ENCODE results near the gene CDX1. TPM values are rescaled to one million over a fixed set of nuclear protein-coding genes. Genes with fewer than 3 reads are reported as not detected.

CDX1 gene
- total and polyA plus RNA-seq, 2 of the 8 experiments (the other 6 are each of a cell fraction or from before 2014, with no cell fraction given), result not detected

DNA sequence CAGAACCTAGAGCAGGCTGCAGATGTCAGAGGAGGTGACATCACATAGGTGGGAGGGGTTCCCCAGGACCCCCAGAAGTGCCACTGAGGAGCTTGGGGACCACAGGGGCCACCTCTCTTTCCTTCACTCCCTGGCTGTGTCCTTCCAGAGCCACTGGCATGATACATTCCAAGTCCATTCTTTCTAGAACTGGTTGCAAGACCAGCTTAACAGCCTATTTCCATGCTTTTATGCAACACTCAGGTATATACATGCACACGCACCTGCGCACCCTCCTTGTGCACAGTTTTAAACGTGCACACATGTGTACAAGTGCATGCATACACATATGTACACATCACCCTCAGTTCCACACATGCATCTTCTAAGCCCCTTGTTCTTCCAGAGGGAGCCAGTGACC lies 63.0 kb downstream of the CDX1 start:
- H2BK120ac ChIP-seq (replicated peaks; ENCODE audit: low read depth, low read length), result no peak overlapping the region
- no peaks in the 10 kb centered on the region for H3K36me3 ChIP-seq (ENCODE audit: control insufficient read depth in 2 of 4, insufficient read depth in 4 of 4, low read length in 3 of 4)
- no peaks in the 10 kb centered on the region for H3K9me3 ChIP-seq (ENCODE audit: insufficient read depth in 2 of 2, low read depth in 1 of 2, low read length in 1 of 2)
- no peak overlapping the region for H3K4me2 ChIP-seq (ENCODE audit: insufficient read depth in 1 of 2, low read depth in 2 of 2, low read length in 2 of 2)
- H3K9ac ChIP-seq (replicated peaks in 1 of 4; ENCODE audit: extremely low read depth in 1 of 4, low read depth in 3 of 4, low read length in 3 of 4), result no peak overlapping the region
- H2BK20ac ChIP-seq (ENCODE audit: low read length), result no peak overlapping the region
- H2AK5ac ChIP-seq (ENCODE audit: low read depth, low read length), result no peak overlapping the region
- CTCF ChIA-PET (ENCODE audit: partially characterized antibody), result interaction anchor here (0.6 to 3.0 kb wide), 5 partner anchors 8 to 1086 kb away, joined by 3 to 21 read pairs (median 4); no protein-coding TSS in a partner anchor
- no peak overlapping the region for H3K14ac ChIP-seq (ENCODE audit: insufficient read length)
- H4K8ac ChIP-seq (ENCODE audit: extremely low read depth, insufficient read depth, low read length), result no peak overlapping the region
- H2BK12ac ChIP-seq (ENCODE audit: low read depth, low read length), result no peak overlapping the region
- no peaks in the 10 kb centered on the region for H3K23me2 ChIP-seq (ENCODE audit: low read depth, low read length)
- H2BK15ac ChIP-seq (ENCODE audit: low read length), result no peak overlapping the region
- H3K27me3 ChIP-seq (replicated peaks in 1 of 4; ENCODE audit: control insufficient read depth in 3 of 4, extremely low read depth in 1 of 4, insufficient read depth in 3 of 4, low read length in 3 of 4), result no peaks in the 10 kb centered on the region
- H3K4me3 ChIP-seq (ENCODE audit: extremely low read depth in 1 of 4, insufficient read depth in 2 of 4, low read depth in 3 of 4, low read length in 4 of 4), result no peak overlapping the region
- DNase-seq (ENCODE audit: low read depth in 1 of 2, low spot score in 2 of 2) (no peak), FAIRE-seq (no peak)
- H3K4ac ChIP-seq (replicated peaks; ENCODE audit: insufficient read length, low read depth, low read length), result no peak overlapping the region
- H4K91ac ChIP-seq (replicated peaks; ENCODE audit: insufficient read length, low read length), result no peak overlapping the region
- no peak overlapping the region for H3K23ac ChIP-seq (ENCODE audit: insufficient read length)
- H3K79me2 ChIP-seq (ENCODE audit: control insufficient read depth in 1 of 2, insufficient read depth in 2 of 2, low read length in 2 of 2), result no peaks in the 10 kb centered on the region
- H3K4me1 ChIP-seq (replicated peaks in 1 of 4; ENCODE audit: control insufficient read depth in 3 of 4, insufficient read depth in 4 of 4, low read length in 3 of 4), result peaks cover 0 to 4% (median 0%) of the 10 kb centered on the region in 4 experiments; a peak in 1 of 7 replicates
- H3K27ac ChIP-seq (ENCODE audit: low read depth, low read length), result no peak overlapping the region
- H4K5ac ChIP-seq (ENCODE audit: insufficient read length, low read depth, low read length), result no peak overlapping the region
- no peaks in the 10 kb centered on the region for H3K79me1 ChIP-seq (ENCODE audit: low read depth, low read length)
- H2BK5ac ChIP-seq (ENCODE audit: low read depth, low read length), result no peak overlapping the region
- H4K20me1 ChIP-seq (replicated peaks in 1 of 2; ENCODE audit: control insufficient read depth in 1 of 2, insufficient read depth in 2 of 2, low read length in 2 of 2), result no peaks in the 10 kb centered on the region
- H3K18ac ChIP-seq (ENCODE audit: extremely low read depth, low read length), result no peak overlapping the region
- WGBS, 2 experiments (ENCODE audit: extremely low coverage in 1 of 2, insufficient coverage in 1 of 2, insufficient read length in 1 of 2, insufficient replicate concordance in 2 of 2, low coverage in 1 of 2, low lambda C conversion rate in 2 of 2, missing lambda C conversion rate in 1 of 2), result 98% methylated on average over 3 of the region's 3 CpGs; no CpG with 5 or more reads in 1 of the 2 experiments
- POLR2A ChIA-PET (ENCODE audit: partially characterized antibody), result no interaction called here
- no peak overlapping the region for H3K56ac ChIP-seq (replicated peaks; ENCODE audit: insufficient read length, low read depth, low read length)
- TF ChIP-seq, protein P1, sequence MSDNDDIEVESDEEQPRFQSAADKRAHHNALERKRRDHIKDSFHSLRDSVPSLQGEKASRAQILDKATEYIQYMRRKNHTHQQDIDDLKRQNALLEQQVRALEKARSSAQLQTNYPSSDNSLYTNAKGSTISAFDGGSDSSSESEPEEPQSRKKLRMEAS (IDR thresholded peaks at IDR 0.05), result no peak
- no peak for TF ChIP-seq EP300 (IDR thresholded peaks at IDR 0.05; ENCODE audit: borderline replicate concordance in 1 of 2, low read depth in 2 of 2, low read length in 2 of 2)
- TF ChIP-seq RFX5 (IDR thresholded peaks at IDR 0.05; ENCODE audit: borderline replicate concordance, low read depth, low read length), result no peak
- TF ChIP-seq SP2 (IDR thresholded peaks at IDR 0.05; ENCODE audit: low read length), result no peak
- no peak for TF ChIP-seq RXRA (IDR thresholded peaks at IDR 0.05; ENCODE audit: insufficient read depth, low read depth, low read length)
- TF ChIP-seq, protein P2, sequence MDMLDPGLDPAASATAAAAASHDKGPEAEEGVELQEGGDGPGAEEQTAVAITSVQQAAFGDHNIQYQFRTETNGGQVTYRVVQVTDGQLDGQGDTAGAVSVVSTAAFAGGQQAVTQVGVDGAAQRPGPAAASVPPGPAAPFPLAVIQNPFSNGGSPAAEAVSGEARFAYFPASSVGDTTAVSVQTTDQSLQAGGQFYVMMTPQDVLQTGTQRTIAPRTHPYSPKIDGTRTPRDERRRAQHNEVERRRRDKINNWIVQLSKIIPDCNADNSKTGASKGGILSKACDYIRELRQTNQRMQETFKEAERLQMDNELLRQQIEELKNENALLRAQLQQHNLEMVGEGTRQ (IDR thresholded peaks at IDR 0.05; ENCODE audit: low read length), result no peak
- no peak for TF ChIP-seq BACH1 (IDR thresholded peaks at IDR 0.05; ENCODE audit: low read length)
- TF ChIP-seq KDM1A (IDR thresholded peaks at IDR 0.05; ENCODE audit: borderline replicate concordance, low read length), result no peak
- no peak for TF ChIP-seq MAFK (IDR thresholded peaks at IDR 0.05; ENCODE audit: low read depth, low read length)
- no peak for TF ChIP-seq CBX8 (IDR thresholded peaks at IDR 0.05; ENCODE audit: borderline replicate concordance, low read depth, low read length)
- TF ChIP-seq, protein P3, sequence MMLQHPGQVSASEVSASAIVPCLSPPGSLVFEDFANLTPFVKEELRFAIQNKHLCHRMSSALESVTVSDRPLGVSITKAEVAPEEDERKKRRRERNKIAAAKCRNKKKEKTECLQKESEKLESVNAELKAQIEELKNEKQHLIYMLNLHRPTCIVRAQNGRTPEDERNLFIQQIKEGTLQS (IDR thresholded peaks at IDR 0.05; ENCODE audit: insufficient read depth, low read depth, low read length), result no peak
- no peak for TF ChIP-seq SUZ12 (IDR thresholded peaks at IDR 0.05; ENCODE audit: low read length)
- no peak for TF ChIP-seq BRCA1 (IDR thresholded peaks at IDR 0.05; ENCODE audit: low read depth, low read length)
- H2AFZ ChIP-seq (ENCODE audit: low read length), result no peak overlapping the region

Measured in H1 (cell line).